Lower leg skin (tissue), 3 donors: ENCODE data around the gene SHISA6.

Source experiments
- CTCF ChIP-seq, 3 donors: fragments of 450-650 bp; IDR thresholded peaks; one replicate each; pipeline ENCODE4 v1.5.1; 2016; ENCODE audit warnings: antibody characterized with exemption in 3 of 3, mild to moderate bottlenecking in 3 of 3, moderate library complexity in 2 of 3
- POLR2A ChIP-seq, 2 donors: fragments of 450-650 bp; IDR thresholded peaks; one replicate each; pipeline ENCODE4 v1.6.1; 2016 to 2017; ENCODE audit warnings: antibody characterized with exemption in 2 of 2, mild to moderate bottlenecking in 1 of 2, moderate library complexity in 1 of 2

- no peak for TF ChIP-seq POLR2A (IDR thresholded peaks at IDR 0.05)
- no peak for TF ChIP-seq CTCF (IDR thresholded peaks at IDR 0.05)
Measured at GRCh38 chr17:11514981-11515680, 274.1 kb downstream of the SHISA6 start.
